ENCODE data around the gene APOB.

GRCh38 chr2:21067125-21067524 is 23.3 kb upstream of the APOB start:
- TF ChIP-seq CTCF (IDR thresholded peaks at IDR 0.05) (no peak), POLR2A (IDR thresholded peaks at IDR 0.05) (no peak)

All from esophagus squamous epithelium (tissue), 4 donors.